ENCODE data around the gene ZBTB34.

DNA sequence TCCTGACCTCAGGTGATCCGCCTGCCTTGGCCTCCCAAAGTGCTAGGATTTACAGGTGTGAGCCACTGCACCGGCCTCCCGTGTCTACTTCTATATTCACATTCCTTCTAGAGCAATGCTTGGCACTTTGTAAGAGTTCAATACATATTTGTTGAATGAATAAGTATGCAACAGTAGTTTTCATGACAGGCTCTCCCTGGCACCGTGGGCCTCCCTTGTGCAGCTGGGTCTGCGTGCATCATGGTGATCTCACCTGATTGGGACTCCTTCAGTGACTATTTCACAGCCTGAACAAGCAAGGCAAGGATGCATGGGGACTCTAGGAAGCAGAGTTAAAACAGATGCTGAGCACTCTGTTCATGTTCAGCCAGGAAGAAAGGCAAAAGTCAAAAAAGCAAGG is 6.8 kb upstream of the ZBTB34 start:
- TF ChIP-seq, protein P1, sequence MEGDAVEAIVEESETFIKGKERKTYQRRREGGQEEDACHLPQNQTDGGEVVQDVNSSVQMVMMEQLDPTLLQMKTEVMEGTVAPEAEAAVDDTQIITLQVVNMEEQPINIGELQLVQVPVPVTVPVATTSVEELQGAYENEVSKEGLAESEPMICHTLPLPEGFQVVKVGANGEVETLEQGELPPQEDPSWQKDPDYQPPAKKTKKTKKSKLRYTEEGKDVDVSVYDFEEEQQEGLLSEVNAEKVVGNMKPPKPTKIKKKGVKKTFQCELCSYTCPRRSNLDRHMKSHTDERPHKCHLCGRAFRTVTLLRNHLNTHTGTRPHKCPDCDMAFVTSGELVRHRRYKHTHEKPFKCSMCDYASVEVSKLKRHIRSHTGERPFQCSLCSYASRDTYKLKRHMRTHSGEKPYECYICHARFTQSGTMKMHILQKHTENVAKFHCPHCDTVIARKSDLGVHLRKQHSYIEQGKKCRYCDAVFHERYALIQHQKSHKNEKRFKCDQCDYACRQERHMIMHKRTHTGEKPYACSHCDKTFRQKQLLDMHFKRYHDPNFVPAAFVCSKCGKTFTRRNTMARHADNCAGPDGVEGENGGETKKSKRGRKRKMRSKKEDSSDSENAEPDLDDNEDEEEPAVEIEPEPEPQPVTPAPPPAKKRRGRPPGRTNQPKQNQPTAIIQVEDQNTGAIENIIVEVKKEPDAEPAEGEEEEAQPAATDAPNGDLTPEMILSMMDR (conservative IDR thresholded peaks at IDR 0.05) = no peak
- no peak for TF ChIP-seq ZFX (IDR thresholded peaks at IDR 0.05)

All from C4-2B (cell line).